ENCODE data around the gene RASSF3. TPM values are rescaled to one million over a fixed set of nuclear protein-coding genes. Genes with fewer than 3 reads are reported as not detected.

The RASSF3 gene
- total and polyA plus RNA-seq, 7 donors = 34.7 to 348 (median 143) TPM

DNA sequence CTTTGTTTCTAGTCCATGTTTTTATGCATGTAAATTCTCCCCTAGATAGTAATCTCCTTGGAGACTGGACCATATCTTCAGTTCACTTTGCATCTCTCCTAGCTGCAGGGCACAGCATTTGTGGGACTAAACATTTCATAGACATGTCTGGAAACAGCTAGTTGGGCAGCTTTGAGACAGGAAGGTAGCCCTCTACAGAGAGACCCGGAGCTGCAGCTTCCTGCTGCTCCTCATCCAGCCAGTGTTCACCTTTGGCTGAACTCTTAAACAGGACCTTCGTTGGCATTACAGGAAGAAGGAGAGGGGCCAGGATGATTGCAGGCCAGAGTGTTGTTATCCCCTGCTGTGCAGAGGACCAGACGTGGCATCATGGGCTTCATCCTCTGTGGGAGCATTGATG lies 96.0 kb downstream of the RASSF3 start:
- TF ChIP-seq EP300 (IDR thresholded peaks at IDR 0.05) (no peak), POLR2A (IDR thresholded peaks at IDR 0.05) (no peak), POLR2AphosphoS5 (IDR thresholded peaks at IDR 0.05) (no peak)
- TF ChIP-seq, protein P1, sequence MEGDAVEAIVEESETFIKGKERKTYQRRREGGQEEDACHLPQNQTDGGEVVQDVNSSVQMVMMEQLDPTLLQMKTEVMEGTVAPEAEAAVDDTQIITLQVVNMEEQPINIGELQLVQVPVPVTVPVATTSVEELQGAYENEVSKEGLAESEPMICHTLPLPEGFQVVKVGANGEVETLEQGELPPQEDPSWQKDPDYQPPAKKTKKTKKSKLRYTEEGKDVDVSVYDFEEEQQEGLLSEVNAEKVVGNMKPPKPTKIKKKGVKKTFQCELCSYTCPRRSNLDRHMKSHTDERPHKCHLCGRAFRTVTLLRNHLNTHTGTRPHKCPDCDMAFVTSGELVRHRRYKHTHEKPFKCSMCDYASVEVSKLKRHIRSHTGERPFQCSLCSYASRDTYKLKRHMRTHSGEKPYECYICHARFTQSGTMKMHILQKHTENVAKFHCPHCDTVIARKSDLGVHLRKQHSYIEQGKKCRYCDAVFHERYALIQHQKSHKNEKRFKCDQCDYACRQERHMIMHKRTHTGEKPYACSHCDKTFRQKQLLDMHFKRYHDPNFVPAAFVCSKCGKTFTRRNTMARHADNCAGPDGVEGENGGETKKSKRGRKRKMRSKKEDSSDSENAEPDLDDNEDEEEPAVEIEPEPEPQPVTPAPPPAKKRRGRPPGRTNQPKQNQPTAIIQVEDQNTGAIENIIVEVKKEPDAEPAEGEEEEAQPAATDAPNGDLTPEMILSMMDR (IDR thresholded peaks at IDR 0.05) = no peak
- Histone ChIP-seq H3K4me1 (peaks cover 0 to 10% (median 5%) of the 10 kb centered on the region in 4 donors), H3K4me3 (no peak overlapping the region), H3K9me3 (no peaks in the 10 kb centered on the region), H3K36me3 (no peaks in the 10 kb centered on the region), H3K27ac (no peak overlapping the region), H3K27me3 (no peaks in the 10 kb centered on the region)
- no peak for DNase-seq
- intact Hi-C loops (cut with DNase I) = no loop called here
- 56 to 69% methylated on average over 3 of the region's 3 CpGs for WGBS, 2 donors

DNA sequence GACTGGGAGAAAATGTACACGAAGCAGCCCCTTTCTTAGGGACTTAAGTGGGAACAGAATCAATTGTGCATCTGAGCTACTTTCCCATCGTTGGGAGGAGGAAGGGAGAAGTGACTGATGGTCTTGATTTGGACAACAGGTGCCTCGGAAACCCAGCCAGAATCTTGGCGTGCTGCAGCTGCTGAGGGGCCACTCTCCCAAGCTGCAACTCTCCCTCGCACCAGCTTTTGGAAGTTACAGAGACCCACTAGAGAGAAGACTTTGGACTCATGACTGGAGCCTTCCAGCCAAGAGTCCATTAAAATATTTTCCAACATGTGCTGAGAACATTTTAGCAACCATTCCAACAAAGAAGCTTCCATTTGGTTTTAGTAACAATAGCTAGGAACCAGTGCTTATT lies 96.6 kb downstream of the RASSF3 start:
- intact Hi-C loops (cut with DNase I) = no loop called here
- Histone ChIP-seq H3K27ac (no peak overlapping the region), H3K9me3 (no peaks in the 10 kb centered on the region), H3K4me1 (peaks cover 0 to 5% (median 2%) of the 10 kb centered on the region in 4 donors), H3K27me3 (no peaks in the 10 kb centered on the region), H3K4me3 (no peak overlapping the region), H3K36me3 (no peaks in the 10 kb centered on the region)
- 86 to 90% methylated on average over 5 of the region's 5 CpGs for WGBS, 2 donors
- no peak for DNase-seq
- TF ChIP-seq, protein P1 (IDR thresholded peaks at IDR 0.05) = no peak
- TF ChIP-seq POLR2A (IDR thresholded peaks at IDR 0.05) = no peak
- TF ChIP-seq EP300 (IDR thresholded peaks at IDR 0.05) = no peak
- no peak for TF ChIP-seq POLR2AphosphoS5 (IDR thresholded peaks at IDR 0.05)

DNA sequence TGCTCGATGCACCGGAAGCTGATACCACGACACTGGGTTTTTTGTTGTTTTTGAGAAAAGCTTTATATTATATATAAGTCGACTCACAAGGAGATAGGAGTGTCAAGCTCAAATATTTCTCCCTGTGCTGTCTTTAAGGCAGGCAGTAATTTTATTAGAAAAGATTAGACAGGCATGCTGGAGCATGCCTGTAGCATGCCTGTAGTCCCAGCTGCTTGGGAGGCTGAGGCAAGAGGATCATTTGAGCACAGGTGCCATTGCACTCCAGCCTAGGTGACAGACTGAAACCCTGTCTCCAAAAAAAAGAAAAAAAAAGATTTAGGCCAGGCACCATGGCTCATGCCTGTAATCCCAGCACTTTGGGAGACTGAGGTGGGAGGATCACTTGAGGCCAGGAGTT lies 97.1 kb downstream of the RASSF3 start:
- no peak for DNase-seq
- H3K9me3 ChIP-seq = no peaks in the 10 kb centered on the region
- 91 to 98% methylated on average over 4 of the region's 4 CpGs for WGBS, 2 donors
- intact Hi-C loops (cut with DNase I) = no loop called here
- no peaks in the 10 kb centered on the region for H3K27me3 ChIP-seq
- TF ChIP-seq, protein P1 (IDR thresholded peaks at IDR 0.05) = no peak
- no peak for TF ChIP-seq POLR2AphosphoS5 (IDR thresholded peaks at IDR 0.05)
- no peak for TF ChIP-seq POLR2A (IDR thresholded peaks at IDR 0.05)
- no peak for TF ChIP-seq EP300 (IDR thresholded peaks at IDR 0.05)
- peaks cover 0 to 5% (median 2%) of the 10 kb centered on the region in 4 donors for H3K4me1 ChIP-seq
- H3K27ac ChIP-seq = no peak overlapping the region
- no peak overlapping the region for H3K4me3 ChIP-seq
- H3K36me3 ChIP-seq = no peaks in the 10 kb centered on the region

DNA sequence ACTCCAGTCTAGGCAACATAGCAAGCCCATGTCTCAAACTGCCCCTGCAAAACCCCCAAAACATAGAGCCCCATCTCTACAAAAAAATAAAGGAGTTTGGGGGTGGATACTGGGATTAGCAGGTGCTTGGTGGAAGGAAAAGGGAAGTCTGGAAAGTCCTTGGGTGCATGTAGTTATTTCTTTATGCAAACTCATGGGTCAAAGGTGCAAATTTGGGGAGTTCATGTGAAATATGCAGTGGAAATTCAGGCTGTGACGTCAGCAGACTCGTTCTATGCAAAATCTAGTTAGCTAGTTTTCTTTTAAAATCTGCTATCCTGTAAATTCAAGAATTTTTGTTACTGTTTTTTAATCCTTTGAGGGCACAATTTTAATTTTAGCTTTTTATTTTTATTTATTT lies 97.6 kb downstream of the RASSF3 start:
- Histone ChIP-seq H3K4me3 (no peak overlapping the region), H3K36me3 (no peaks in the 10 kb centered on the region), H3K9me3 (no peaks in the 10 kb centered on the region), H3K4me1 (peaks cover 0 to 5% (median 2%) of the 10 kb centered on the region in 4 donors), H3K27ac (no peak overlapping the region), H3K27me3 (no peaks in the 10 kb centered on the region)
- WGBS, 2 donors = 91 to 95% methylated on average over 2 of the region's 2 CpGs
- intact Hi-C loops (cut with DNase I) = no loop called here
- DNase-seq = no peak
- TF ChIP-seq, protein P1 (IDR thresholded peaks at IDR 0.05) = no peak
- TF ChIP-seq POLR2A (IDR thresholded peaks at IDR 0.05) = no peak

GRCh38 chr12:64709429-64709828 lies 99.1 kb downstream of the RASSF3 start:
- H3K27me3 ChIP-seq = no peaks in the 10 kb centered on the region
- H3K4me1 ChIP-seq = peaks cover 0 to 5% (median 2%) of the 10 kb centered on the region in 4 donors
- no peak overlapping the region for H3K27ac ChIP-seq
- WGBS, 2 donors = 98 to 99% methylated on average over 2 of the region's 2 CpGs
- intact Hi-C loops (cut with DNase I) = no loop called here
- H3K36me3 ChIP-seq = peaks cover 0 to 7% (median 0%) of the 10 kb centered on the region in 4 donors
- no peaks in the 10 kb centered on the region for H3K9me3 ChIP-seq
- no peak for DNase-seq
- no peak for TF ChIP-seq POLR2A (IDR thresholded peaks at IDR 0.05)
- TF ChIP-seq, protein P1 (IDR thresholded peaks at IDR 0.05) = no peak
- TF ChIP-seq POLR2AphosphoS5 (IDR thresholded peaks at IDR 0.05) = no peak
- H3K4me3 ChIP-seq = no peak overlapping the region

Data from sigmoid colon (tissue), 7 donors.